Osteoblast (primary cell): ENCODE data around the gene HDAC4. TPM values are rescaled to one million over a fixed set of nuclear protein-coding genes. Genes with fewer than 3 reads are reported as not detected.

Experiments
- DNase-seq: peaks from one replicate; pipeline ENCODE4 v3.0.0; 2011; ENCODE audit warnings: low spot score, mixed read lengths; ENCODE audit not compliant: insufficient read length; ENCODE audit errors: missing footprints
- H2AFZ ChIP-seq: 2 replicates; pipeline ENCODE4 v1.6.0; 2011; ENCODE audit warnings: mild to moderate bottlenecking, low read length
- H3K27ac ChIP-seq: 2 replicates; pipeline ENCODE4 v1.5.1; 2011; ENCODE audit warnings: mild to moderate bottlenecking, low read depth, low read length, moderate library complexity
- H3K27me3 ChIP-seq: 2 replicates; pipeline ENCODE4 v1.6.0; 2012; ENCODE audit warnings: mild to moderate bottlenecking, control low read depth, inconsistent platforms, low read length, moderate library complexity; ENCODE audit not compliant: insufficient read depth
- H3K36me3 ChIP-seq: 2 replicates; pipeline ENCODE4 v1.5.1; 2011; ENCODE audit warnings: mild to moderate bottlenecking, low read length, control low read depth, moderate library complexity; ENCODE audit not compliant: insufficient read depth
- H3K4me1 ChIP-seq: 2 replicates; pipeline ENCODE4 v1.5.1; 2011; ENCODE audit warnings: mild to moderate bottlenecking, low read length, control low read depth, moderate library complexity; ENCODE audit not compliant: insufficient read depth
- H3K4me2 ChIP-seq: 2 replicates; pipeline ENCODE4 v1.6.0; 2011; ENCODE audit warnings: mild to moderate bottlenecking, low read length; ENCODE audit not compliant: insufficient read depth
- H3K4me3 ChIP-seq: fragments of 200-600 bp; sonication (generic); 3 replicates; pipeline ENCODE4 v1.5.1; 2012; ENCODE audit warnings: mild to moderate bottlenecking, low read length, inconsistent platforms; ENCODE audit not compliant: insufficient read depth
- H3K79me2 ChIP-seq: 2 replicates; pipeline ENCODE4 v1.6.0; 2012; ENCODE audit warnings: mild to moderate bottlenecking, low read length, control low read depth, inconsistent platforms; ENCODE audit not compliant: insufficient read depth
- H3K9me3 ChIP-seq: 2 replicates; pipeline ENCODE4 v1.5.1; 2011; ENCODE audit warnings: low read depth, low read length, control low read depth
- H4K20me1 ChIP-seq: 2 replicates; pipeline ENCODE4 v1.6.0; 2012; ENCODE audit warnings: mild to moderate bottlenecking, low read length, control low read depth; ENCODE audit not compliant: insufficient read depth
- CTCF ChIP-seq: IDR thresholded peaks from 2 replicates; pipeline ENCODE4 v1.5.1; 2011; ENCODE audit warnings: mild to moderate bottlenecking, low read depth, low read length, moderate library complexity; ENCODE audit errors: extremely low read depth
- total RNA-seq: library from RNA; depleted of rRNA; stranded (reverse); fragments of >200 nt; gene quantifications from 2 replicates; pipeline ENCODE4 v1.2.3, GENCODE V29; 2012

The HDAC4 gene
- total RNA-seq, 1 donor = 30.8 TPM

- Histone ChIP-seq H2AFZ (no peak overlapping the region), H4K20me1 (peaks cover 5% of the 10 kb centered on the region), H3K4me1 (peaks cover 48% of the 10 kb centered on the region), H3K9me3 (no peaks in the 10 kb centered on the region), H3K27me3 (no peaks in the 10 kb centered on the region), H3K79me2 (peaks cover 65% of the 10 kb centered on the region), H3K4me2 (peak overlapping the region; percentile 51), H3K36me3 (no peaks in the 10 kb centered on the region), H3K4me3 (no peak overlapping the region), H3K27ac (peak overlapping the region; percentile 76)
- TF ChIP-seq CTCF = no peak
- peak; percentile 96 for DNase-seq
Observed at GRCh38 chr2:239264838-239265651, 135.8 kb downstream of the HDAC4 start.

- Histone ChIP-seq H2AFZ (no peak overlapping the region), H3K4me2 (peak overlapping the region; percentile 51), H3K4me1 (peaks cover 44% of the 10 kb centered on the region), H3K79me2 (peaks cover 71% of the 10 kb centered on the region), H3K36me3 (no peaks in the 10 kb centered on the region), H3K9me3 (no peaks in the 10 kb centered on the region), H4K20me1 (peaks cover 5% of the 10 kb centered on the region), H3K27ac (peak overlapping the region; percentile 76), H3K27me3 (no peaks in the 10 kb centered on the region), H3K4me3 (peak overlapping the region; percentile 26)
- DNase-seq = peak; percentile 95
- TF ChIP-seq CTCF = no peak
Observed at GRCh38 chr2:239264492-239264837, 136.4 kb downstream of the HDAC4 start.

GRCh38 chr2:239263669-239264491, 136.9 kb downstream of the HDAC4 start:
- peak overlapping the region; percentile 51 for H3K4me2 ChIP-seq
- TF ChIP-seq CTCF = no peak
- no peak overlapping the region for H2AFZ ChIP-seq
- H3K27ac ChIP-seq = peak overlapping the region; percentile 76
- peaks cover 70% of the 10 kb centered on the region for H3K79me2 ChIP-seq
- no peaks in the 10 kb centered on the region for H3K9me3 ChIP-seq
- peaks cover 5% of the 10 kb centered on the region for H4K20me1 ChIP-seq
- H3K27me3 ChIP-seq = no peaks in the 10 kb centered on the region
- H3K4me1 ChIP-seq = peaks cover 40% of the 10 kb centered on the region
- peak overlapping the region; percentile 26 for H3K4me3 ChIP-seq
- H3K36me3 ChIP-seq = no peaks in the 10 kb centered on the region
- peak; percentile 69 for DNase-seq

- TF ChIP-seq CTCF = no peak
- Histone ChIP-seq H3K27ac (peak overlapping the region; percentile 76), H3K27me3 (no peaks in the 10 kb centered on the region), H3K9me3 (no peaks in the 10 kb centered on the region), H4K20me1 (peaks cover 5% of the 10 kb centered on the region), H2AFZ (no peak overlapping the region), H3K4me3 (no peak overlapping the region), H3K79me2 (peaks cover 71% of the 10 kb centered on the region), H3K36me3 (no peaks in the 10 kb centered on the region), H3K4me1 (peaks cover 37% of the 10 kb centered on the region), H3K4me2 (no peak overlapping the region)
- DNase-seq = peak; percentile 42
Observed at GRCh38 chr2:239263231-239263630, 137.6 kb downstream of the HDAC4 start.
